SK-N-DZ (cell line): ENCODE data around the gene NLRP11.
"Not testable (repeated sequence)": the region's sequence is repeated elsewhere in the genome, so short reads cannot be mapped to it uniquely, and the experiment has no call there.

ENCODE experiments used
- DNase-seq: peaks from one replicate; pipeline ENCODE4 v3.0.0-alpha.2; 2015; ENCODE audit warnings: low spot score

Gene NLRP11

GRCh38 chr19:55778331-55778730, 53.5 kb downstream of the NLRP11 start:
- DNase-seq: no peak

DNA sequence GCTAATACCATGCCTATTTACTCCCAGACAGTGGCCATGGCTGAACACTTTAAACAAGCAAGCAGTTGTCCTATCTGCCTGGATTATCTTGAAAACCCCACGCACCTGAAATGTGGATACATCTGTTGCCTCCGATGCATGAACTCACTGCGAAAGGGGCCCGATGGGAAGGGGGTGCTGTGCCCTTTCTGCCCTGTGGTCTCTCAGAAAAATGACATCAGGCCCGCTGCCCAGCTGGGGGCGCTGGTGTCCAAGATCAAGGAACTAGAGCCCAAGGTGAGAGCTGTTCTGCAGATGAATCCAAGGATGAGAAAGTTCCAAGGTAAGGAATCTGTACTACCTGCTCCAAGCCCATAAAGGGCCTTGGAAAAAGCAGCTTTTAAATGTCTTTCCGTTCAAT, 54.3 kb downstream of the NLRP11 start:
- DNase-seq: no peak

- not testable (repeated sequence) for DNase-seq
Observed at GRCh38 chr19:55769632-55770031, 62.2 kb downstream of the NLRP11 start.

DNA sequence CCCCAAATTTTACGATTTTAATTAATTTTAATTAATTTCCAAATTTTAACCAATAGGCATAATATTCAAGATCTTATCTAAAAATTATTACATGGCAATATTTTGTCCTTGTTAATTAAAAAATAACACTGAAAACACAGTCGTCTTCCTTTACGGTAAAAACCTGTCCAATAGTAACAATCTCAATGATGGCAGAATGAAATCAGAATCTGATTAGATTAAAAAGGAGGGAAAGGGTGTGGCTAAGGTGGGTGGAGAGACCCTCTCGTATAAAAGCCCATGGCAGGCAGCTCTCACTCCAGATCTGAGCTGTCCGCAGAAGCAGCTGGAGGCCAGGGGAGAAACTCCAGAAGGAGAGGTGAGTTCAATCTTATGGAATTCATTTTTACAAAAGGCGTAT, 63.0 kb downstream of the NLRP11 start, which contains the start of gene RFPL4AL1:
Gene RFPL4AL1, plus strand, starts transcription at position 301 of the 400 bp plus-strand sequence. CDS start 2,687 bp downstream, outside the sequence.
- not testable (repeated sequence) for DNase-seq

GRCh38 chr19:55766466-55766865, 65.3 kb downstream of the NLRP11 start:
- no peak for DNase-seq

DNA sequence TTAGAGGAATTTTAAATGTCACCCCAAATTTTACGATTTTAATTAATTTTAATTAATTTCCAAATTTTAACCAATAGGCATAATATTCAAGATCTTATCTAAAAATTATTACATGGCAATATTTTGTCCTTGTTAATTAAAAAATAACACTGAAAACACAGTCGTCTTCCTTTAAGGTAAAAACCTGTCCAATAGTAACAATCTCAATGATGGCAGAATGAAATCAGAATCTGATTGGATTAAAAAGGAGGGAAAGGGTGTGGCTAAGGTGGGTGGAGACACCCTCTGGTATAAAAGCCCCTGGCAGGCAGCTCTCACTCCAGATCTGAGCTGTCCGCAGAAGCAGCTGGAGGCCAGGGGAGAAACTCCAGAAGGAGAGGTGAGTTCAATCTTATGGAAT, 73.0 kb downstream of the NLRP11 start, which contains the start of gene RFPL4A:
Gene RFPL4A, plus strand, starts transcription at position 301 of the 400 bp plus-strand sequence. CDS start 2,704 bp downstream, outside the sequence.
- DNase-seq: not testable (repeated sequence)

GRCh38 chr19:55756808-55757207, 75.0 kb downstream of the NLRP11 start:
- DNase-seq: not testable (repeated sequence)

GRCh38 chr19:55753401-55753800, 78.4 kb downstream of the NLRP11 start:
- no peak for DNase-seq

- no peak for DNase-seq
Observed at GRCh38 chr19:55750715-55751114, 81.1 kb downstream of the NLRP11 start.

GRCh38 chr19:55738302-55738701, 93.5 kb downstream of the NLRP11 start, which contains the start of gene NLRP9:
NLRP9 (minus strand) TSS chr19:55738402; CDS start chr19:55738374, 28 bp downstream.
- DNase-seq: no peak
